Neuron (in vitro differentiated cells): ENCODE results near the gene GSTA2.
"Not testable (repeated sequence)": the region's sequence is repeated elsewhere in the genome, so short reads cannot be mapped to it uniquely, and the experiment has no call there.

Experiments used
- H2AFZ ChIP-seq: one replicate; pipeline ENCODE4 v1.6.1; 2013; ENCODE audit warnings: low read depth, mild to moderate bottlenecking, inconsistent platforms, low read length, moderate library complexity
- H3K27me3 ChIP-seq: one replicate; pipeline ENCODE4 v1.6.1; 2013; ENCODE audit warnings: low read length; ENCODE audit not compliant: insufficient read depth
- H3K36me3 ChIP-seq: one replicate; pipeline ENCODE4 v1.6.1; 2013; ENCODE audit warnings: low read length; ENCODE audit not compliant: insufficient read depth
- H3K4me1 ChIP-seq: one replicate; pipeline ENCODE4 v1.6.1; 2013; ENCODE audit warnings: low read length; ENCODE audit not compliant: insufficient read depth
- H3K4me3 ChIP-seq: 2 replicates; pipeline ENCODE4 v1.5.1; 2013; ENCODE audit warnings: mild to moderate bottlenecking, low read length, moderate library complexity
- H3K9me3 ChIP-seq: one replicate; pipeline ENCODE4 v1.6.1; 2013; ENCODE audit warnings: low read length

GSTA2 gene

DNA sequence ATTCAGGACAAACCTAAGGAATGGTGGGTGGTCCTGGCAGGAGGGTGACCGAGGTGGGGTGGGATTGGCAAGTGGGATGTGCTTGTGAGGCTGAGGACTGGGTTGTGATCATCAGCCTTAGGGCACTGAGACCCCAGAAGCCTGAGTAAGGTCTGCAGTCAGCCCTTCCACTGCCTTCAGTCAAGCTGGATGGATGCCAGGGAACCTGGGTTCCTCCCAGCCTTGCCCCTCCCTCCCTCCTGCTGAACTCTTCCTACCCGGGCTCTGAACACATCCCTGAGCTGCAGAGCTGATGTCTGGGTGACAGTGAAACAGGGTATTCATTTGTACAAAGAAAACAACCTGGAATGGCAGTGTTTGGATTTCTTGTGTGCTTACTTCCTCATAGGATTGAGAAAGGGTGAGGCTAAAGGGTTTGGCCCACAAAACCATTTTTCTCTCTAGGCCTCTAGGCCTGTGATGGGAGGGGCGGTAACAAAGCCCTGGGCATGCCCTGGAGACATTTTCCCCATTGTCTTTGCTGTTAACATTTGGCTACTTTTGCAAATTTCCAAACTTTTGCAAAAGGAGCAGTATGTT, 19.5 kb upstream of the GSTA2 start:
- not testable (repeated sequence) for H3K4me1 ChIP-seq, H3K4me3 ChIP-seq, H2AFZ ChIP-seq, H3K36me3 ChIP-seq, H3K27me3 ChIP-seq, H3K9me3 ChIP-seq

DNA sequence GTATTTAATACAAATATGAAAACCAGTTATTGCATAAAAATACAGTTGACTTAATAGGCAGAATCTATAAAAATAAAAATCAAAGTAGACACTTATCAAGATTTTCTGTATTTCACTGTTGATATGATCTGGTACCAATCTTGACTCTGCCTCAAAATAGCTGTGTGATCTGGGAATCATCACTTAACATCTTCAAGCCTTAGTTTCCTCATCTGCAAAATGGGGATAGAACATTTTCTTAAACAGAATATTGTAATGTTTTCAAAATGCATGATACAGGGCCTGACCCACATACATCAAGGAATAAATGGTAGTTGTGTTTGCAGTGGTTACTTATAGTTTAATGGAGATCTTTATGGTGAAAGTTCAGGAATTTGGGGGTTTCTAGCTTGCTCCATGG, 18.9 kb upstream of the GSTA2 start:
- not testable (repeated sequence) for H3K36me3 ChIP-seq, H3K27me3 ChIP-seq, H3K4me3 ChIP-seq, H2AFZ ChIP-seq, H3K9me3 ChIP-seq, H3K4me1 ChIP-seq

GRCh38 chr6:52779237-52779636, 16.0 kb upstream of the GSTA2 start:
- Histone ChIP-seq H2AFZ (no peak overlapping the region), H3K4me3 (no peak overlapping the region), H3K27me3 (no peaks in the 10 kb centered on the region), H3K9me3 (no peaks in the 10 kb centered on the region), H3K4me1 (no peaks in the 10 kb centered on the region), H3K36me3 (no peaks in the 10 kb centered on the region)

GRCh38 chr6:52776711-52777351, 13.6 kb upstream of the GSTA2 start:
- not testable (repeated sequence) for H3K9me3 ChIP-seq, H3K36me3 ChIP-seq, H3K4me1 ChIP-seq, H3K27me3 ChIP-seq, H3K4me3 ChIP-seq, H2AFZ ChIP-seq

DNA sequence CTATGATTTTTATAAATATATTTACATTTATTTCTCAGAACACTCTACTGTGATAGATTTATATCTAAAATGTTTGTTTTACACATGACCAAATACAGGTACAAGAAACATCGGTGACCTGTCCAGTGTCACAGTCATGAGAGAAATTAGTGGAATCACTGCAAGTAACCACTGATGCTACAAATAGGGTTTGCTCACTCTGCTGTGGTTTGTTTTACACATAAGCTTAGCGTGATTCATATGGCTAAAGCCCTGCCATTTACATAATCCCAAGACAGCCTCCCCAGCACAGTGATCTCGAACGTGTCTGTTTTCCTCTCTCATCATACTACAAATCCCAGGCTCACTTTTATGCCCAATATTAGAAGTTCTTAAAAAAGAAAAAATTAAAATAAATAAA, 6.1 kb upstream of the GSTA2 start:
- H3K9me3 ChIP-seq, H3K36me3 ChIP-seq, H3K4me3 ChIP-seq: not testable (repeated sequence)

GRCh38 chr6:52767658-52768057, 4.4 kb upstream of the GSTA2 start:
- H3K4me1 ChIP-seq, H3K9me3 ChIP-seq, H2AFZ ChIP-seq, H3K4me3 ChIP-seq, H3K27me3 ChIP-seq, H3K36me3 ChIP-seq: not testable (repeated sequence)

More for the DNA sequence above, 6.1 kb upstream of the GSTA2 start:
- H2AFZ ChIP-seq, H3K27me3 ChIP-seq, H3K4me1 ChIP-seq: not testable (repeated sequence)

DNA sequence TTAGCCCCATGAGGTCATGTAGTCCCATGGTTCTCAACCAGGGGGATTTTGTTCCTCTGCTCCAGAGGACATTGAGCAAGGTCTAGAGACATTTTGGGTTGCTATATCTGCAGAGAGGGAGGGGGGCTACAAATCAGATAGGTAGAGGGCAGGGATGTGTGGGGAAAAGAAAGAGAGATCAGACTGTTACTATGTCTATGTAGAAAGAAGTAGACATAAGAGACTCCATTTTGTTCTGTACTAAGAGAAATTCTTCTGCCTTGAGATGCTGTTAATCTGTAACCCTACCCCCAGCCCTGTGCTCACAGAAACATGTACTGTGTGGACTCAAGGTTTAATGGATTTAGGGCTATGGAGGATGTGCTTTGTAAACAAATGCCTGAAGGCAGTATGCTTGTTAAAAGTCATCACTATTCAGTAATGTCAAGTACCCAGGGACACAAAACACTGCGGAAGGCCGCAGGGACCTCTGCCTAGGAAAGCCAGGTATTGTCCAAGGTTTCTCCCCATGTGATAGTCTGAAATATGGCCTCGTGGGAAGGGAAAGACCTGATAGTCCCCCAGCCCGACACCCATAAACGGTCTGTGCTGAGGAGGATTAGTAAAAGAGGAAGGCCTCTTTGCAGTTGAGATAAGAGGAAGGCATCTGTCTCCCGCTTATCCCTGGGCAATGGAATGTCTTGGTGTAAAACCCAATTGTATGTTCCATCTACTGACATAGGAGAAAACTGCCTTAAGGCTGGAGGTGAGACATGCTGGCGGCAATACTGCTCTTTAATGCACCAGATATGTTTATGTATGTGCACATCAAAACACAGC, 1.4 kb downstream of the GSTA2 start:
- not testable (repeated sequence) for H3K9me3 ChIP-seq, H3K4me1 ChIP-seq, H3K4me3 ChIP-seq, H3K27me3 ChIP-seq, H3K36me3 ChIP-seq, H2AFZ ChIP-seq

- Histone ChIP-seq H2AFZ (no peak overlapping the region), H3K4me1 (no peaks in the 10 kb centered on the region), H3K9me3 (no peaks in the 10 kb centered on the region), H3K27me3 (no peaks in the 10 kb centered on the region), H3K4me3 (no peak overlapping the region), H3K36me3 (no peaks in the 10 kb centered on the region)
These were observed 3.0 kb downstream of the GSTA2 start for GRCh38 chr6:52760105-52760765.

DNA sequence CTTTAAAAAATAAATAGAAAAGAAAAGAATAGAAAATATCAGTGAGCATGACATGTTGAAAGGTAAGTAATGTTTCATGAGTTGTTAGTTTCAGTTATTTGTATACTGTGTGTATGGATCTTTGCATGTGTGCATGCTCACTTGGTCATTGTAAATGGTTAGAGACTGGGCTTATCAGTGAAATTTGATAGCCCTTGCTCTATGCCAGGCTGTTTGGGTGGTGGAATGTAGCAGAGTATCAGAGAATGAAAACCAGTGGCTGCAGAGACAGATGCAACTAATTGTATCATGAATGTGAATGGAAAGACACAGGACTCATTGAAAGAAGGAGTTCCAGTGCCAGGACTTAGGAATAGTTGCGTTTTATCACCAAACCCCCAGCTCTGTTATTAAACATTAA, 4.2 kb downstream of the GSTA2 start:
- no peak overlapping the region for H2AFZ ChIP-seq
- H3K9me3 ChIP-seq, result no peaks in the 10 kb centered on the region
- H3K36me3 ChIP-seq, result no peaks in the 10 kb centered on the region
- no peaks in the 10 kb centered on the region for H3K27me3 ChIP-seq
- no peaks in the 10 kb centered on the region for H3K4me1 ChIP-seq
- no peak overlapping the region for H3K4me3 ChIP-seq

- H3K36me3 ChIP-seq, H3K4me1 ChIP-seq, H2AFZ ChIP-seq, H3K27me3 ChIP-seq, H3K9me3 ChIP-seq, H3K4me3 ChIP-seq: not testable (repeated sequence)
These were observed 5.5 kb downstream of the GSTA2 start for GRCh38 chr6:52757651-52758338.

DNA sequence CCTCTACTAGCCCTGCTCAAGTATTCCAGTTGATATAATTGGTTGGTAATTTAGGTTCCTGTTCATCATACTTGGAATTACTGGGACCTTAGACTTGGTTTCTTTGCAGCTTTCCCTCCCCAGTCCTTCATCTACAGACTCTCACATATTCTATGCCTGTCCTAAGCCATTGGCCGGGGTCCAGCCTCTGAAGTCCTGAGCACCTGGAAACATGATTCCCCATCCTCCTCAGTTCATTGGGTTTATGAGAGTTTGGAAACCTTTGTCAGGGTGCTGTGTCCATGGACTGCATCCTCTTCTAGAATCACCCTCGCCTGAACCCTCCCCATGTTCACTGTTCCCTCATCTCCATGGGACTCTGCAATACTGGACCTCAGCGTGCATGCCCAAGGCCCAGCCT, 8.8 kb downstream of the GSTA2 start:
- Histone ChIP-seq H3K9me3 (no peaks in the 10 kb centered on the region), H3K36me3 (no peaks in the 10 kb centered on the region), H2AFZ (no peak overlapping the region), H3K4me1 (no peaks in the 10 kb centered on the region), H3K4me3 (no peak overlapping the region), H3K27me3 (no peaks in the 10 kb centered on the region)

- not testable (repeated sequence) for H3K4me3 ChIP-seq, H3K27me3 ChIP-seq
These were observed 10.1 kb downstream of the GSTA2 start for GRCh38 chr6:52753137-52753536.

DNA sequence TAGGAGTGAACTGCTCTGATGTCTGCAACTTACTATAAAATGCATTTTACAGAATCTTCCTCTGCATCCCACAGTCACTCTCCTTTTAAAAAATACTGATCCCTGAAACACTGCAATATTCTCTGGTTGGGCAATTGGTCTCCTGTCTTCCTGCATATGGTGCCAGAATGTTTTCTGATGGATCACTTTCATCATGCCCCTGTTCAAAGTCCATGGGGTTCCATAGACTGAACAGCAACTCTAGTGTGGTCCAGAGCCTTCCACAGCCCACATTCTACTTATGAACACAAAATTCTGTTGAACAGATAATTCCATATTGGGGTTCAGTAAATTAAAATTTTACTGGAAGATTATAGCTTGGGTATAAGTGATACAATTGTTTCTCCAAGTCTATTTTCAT, 11.0 kb downstream of the GSTA2 start:
- Histone ChIP-seq H3K27me3 (no peaks in the 10 kb centered on the region), H3K4me1 (no peaks in the 10 kb centered on the region), H3K4me3 (no peak overlapping the region), H2AFZ (no peak overlapping the region), H3K36me3 (no peaks in the 10 kb centered on the region), H3K9me3 (no peaks in the 10 kb centered on the region)

More at GRCh38 chr6:52753137-52753536, 10.1 kb downstream of the GSTA2 start:
- not testable (repeated sequence) for H3K9me3 ChIP-seq, H3K4me1 ChIP-seq, H2AFZ ChIP-seq, H3K36me3 ChIP-seq
